Measurements from ENCODE around the gene UNC13D. TPM values are rescaled to one million over a fixed set of nuclear protein-coding genes. Genes with fewer than 3 reads are reported as not detected.

UNC13D gene
- total RNA-seq, 2 donors from 2014 or later, result 270 to 289 TPM

DNA sequence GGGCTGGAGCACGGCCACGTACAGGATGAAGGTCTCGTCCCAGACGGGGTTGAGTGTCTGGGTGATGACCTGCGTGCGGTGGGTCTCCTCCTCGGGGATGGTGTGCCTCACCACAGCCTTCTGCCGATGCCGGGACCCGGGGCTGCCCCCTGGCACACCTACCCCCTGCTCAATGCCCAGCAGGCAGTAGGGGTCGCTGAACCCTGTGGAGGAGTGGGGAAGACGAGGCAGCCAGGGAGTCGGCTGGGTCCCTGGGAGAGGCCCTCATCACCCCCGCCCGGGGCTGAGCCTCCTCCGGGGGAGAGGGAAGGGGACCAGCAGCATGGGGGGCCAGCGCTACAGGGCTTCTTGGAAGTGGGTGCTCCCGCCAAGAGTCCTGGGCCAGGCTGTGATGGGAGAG, 1.8 kb downstream of the UNC13D start:
- H3K27ac Mint-ChIP-seq, result peak overlapping the region; percentile 23 to 58
- DNase-seq (ENCODE audit: low spot score), result no peak
- no peaks in the 10 kb centered on the region for H3K9me3 Mint-ChIP-seq
- H3K36me3 Mint-ChIP-seq, result no peaks in the 10 kb centered on the region
- ATAC-seq, result no peak
- H3K4me1 Mint-ChIP-seq (ENCODE audit: low read depth in 2 of 2), result peaks cover 6 to 13% of the 10 kb centered on the region in 2 donors
- H3K4me3 Mint-ChIP-seq, result peak overlapping the region; percentile 89
- H3K27me3 Mint-ChIP-seq, result no peaks in the 10 kb centered on the region

DNA sequence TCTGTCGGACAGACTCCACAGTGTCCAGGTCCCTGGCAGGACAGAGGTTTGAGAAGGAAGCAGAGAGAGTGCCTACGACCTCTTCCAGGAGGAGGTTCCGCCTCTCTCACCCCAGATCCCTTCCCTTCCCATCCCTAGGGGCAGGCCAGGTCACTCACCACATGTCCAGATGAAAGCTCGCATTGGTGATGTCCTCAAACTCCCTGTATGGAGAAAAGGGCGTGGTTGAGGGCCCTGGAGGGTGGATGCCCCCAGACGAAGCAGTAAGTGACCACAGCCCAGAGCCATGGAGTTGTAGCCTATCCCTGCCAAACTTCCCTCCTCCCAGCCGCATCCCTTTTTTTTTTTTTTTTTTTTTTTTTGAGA, 3.4 kb downstream of the UNC13D start:
- no peaks in the 10 kb centered on the region for H3K9me3 Mint-ChIP-seq
- DNase-seq (ENCODE audit: low spot score) (no peak), ATAC-seq (no peak)
- H3K27me3 Mint-ChIP-seq, result no peaks in the 10 kb centered on the region
- peaks cover 6 to 13% of the 10 kb centered on the region in 2 donors for H3K4me1 Mint-ChIP-seq (ENCODE audit: low read depth in 2 of 2)
- H3K36me3 Mint-ChIP-seq, result no peaks in the 10 kb centered on the region
- H3K27ac Mint-ChIP-seq, result no peak overlapping the region
- no peak overlapping the region for H3K4me3 Mint-ChIP-seq

- Mint-ChIP-seq H3K4me1 (ENCODE audit: low read depth in 2 of 2) (peaks cover 2 to 9% of the 10 kb centered on the region in 2 donors), H3K4me3 (no peak overlapping the region), H3K36me3 (no peaks in the 10 kb centered on the region), H3K27ac (no peak overlapping the region), H3K27me3 (no peaks in the 10 kb centered on the region), H3K9me3 (no peaks in the 10 kb centered on the region)
- DNase-seq (ENCODE audit: low spot score) (no peak), ATAC-seq (no peak)
Measured at GRCh38 chr17:75839942-75840798, 4.0 kb downstream of the UNC13D start.

DNA sequence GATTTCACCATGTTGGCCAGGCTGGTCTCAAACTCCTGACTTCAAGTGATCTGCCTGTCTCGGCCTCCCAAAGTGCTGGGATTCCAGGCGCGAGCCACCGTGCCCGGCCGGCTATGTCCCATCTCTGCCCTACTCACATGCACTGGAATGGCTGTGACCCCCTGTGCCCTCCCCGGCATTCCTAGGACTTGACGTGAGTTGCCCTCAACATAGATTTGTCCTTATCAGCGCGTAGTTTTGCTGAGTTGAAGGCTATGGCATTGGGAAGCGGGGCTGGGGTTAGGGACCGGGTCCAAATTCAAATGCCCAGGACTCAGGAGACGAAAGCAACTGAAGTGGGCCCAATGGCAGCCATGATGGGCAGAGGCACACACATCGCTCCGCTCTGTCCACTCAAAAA, 5.8 kb downstream of the UNC13D start:
- no peak overlapping the region for H3K27ac Mint-ChIP-seq
- no peaks in the 10 kb centered on the region for H3K27me3 Mint-ChIP-seq
- no peak overlapping the region for H3K4me3 Mint-ChIP-seq
- DNase-seq (ENCODE audit: low spot score) (no peak), ATAC-seq (no peak)
- no peaks in the 10 kb centered on the region for H3K9me3 Mint-ChIP-seq
- no peaks in the 10 kb centered on the region for H3K36me3 Mint-ChIP-seq
- peaks cover 11 to 20% of the 10 kb centered on the region in 2 donors for H3K4me1 Mint-ChIP-seq (ENCODE audit: low read depth in 2 of 2)

- no peak overlapping the region for H3K27ac Mint-ChIP-seq
- no peaks in the 10 kb centered on the region for H3K36me3 Mint-ChIP-seq
- ATAC-seq (no peak), DNase-seq (ENCODE audit: low spot score) (no peak)
- no peak overlapping the region for H3K4me3 Mint-ChIP-seq
- no peaks in the 10 kb centered on the region for H3K9me3 Mint-ChIP-seq
- H3K4me1 Mint-ChIP-seq (ENCODE audit: low read depth in 2 of 2), result peaks cover 16 to 24% of the 10 kb centered on the region in 2 donors
- no peaks in the 10 kb centered on the region for H3K27me3 Mint-ChIP-seq
Measured at GRCh38 chr17:75837899-75838298, 6.3 kb downstream of the UNC13D start.

DNA sequence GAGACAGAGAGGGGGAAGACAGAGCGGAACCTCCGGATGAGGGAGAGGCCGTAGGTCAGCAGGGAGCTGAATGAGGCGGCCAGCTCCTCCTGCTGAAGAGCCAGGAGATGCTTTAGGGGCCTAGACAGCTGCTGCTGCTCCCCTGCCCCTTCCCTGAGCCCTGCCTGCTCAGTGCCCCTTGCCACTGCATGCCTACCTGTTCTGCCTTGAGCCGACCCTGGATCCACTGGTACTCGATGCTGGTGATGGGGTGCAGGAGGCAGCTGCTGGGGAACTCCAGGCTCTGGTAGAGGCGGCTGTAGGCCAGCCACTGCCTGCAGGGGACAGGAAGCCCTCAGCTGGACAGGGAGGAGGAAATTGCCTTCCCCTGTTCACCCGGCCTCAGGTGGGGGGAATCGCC, 7.6 kb downstream of the UNC13D start:
- ATAC-seq (no peak), DNase-seq (ENCODE audit: low spot score) (no peak)
- Mint-ChIP-seq H3K4me1 (ENCODE audit: low read depth in 2 of 2) (peaks cover 25 to 27% of the 10 kb centered on the region in 2 donors), H3K27me3 (no peaks in the 10 kb centered on the region), H3K36me3 (peaks cover 5% of the 10 kb centered on the region), H3K9me3 (no peaks in the 10 kb centered on the region), H3K27ac (no peak overlapping the region), H3K4me3 (no peak overlapping the region)

DNA sequence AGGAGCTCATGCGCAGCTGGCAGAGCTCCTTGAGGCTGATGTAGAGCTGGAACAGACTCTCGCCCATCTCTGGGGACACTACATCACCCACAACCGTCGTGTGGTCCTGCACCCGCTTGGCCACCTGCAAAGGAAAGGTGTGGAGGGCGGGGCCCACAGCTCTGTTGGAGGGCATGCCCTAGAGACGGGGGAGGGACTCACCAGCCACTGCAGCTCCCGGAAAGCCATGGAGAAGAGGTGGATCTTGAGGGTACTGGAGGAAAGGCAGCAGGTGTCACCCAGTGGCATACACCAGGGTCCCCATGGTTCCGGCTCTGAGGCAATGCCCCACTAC, 8.6 kb downstream of the UNC13D start:
- H3K36me3 Mint-ChIP-seq, result peaks cover 5% of the 10 kb centered on the region
- no peak overlapping the region for H3K27ac Mint-ChIP-seq

GRCh38 chr17:75834928-75835653, 9.1 kb downstream of the UNC13D start:
- no peak for DNase-seq (ENCODE audit: low spot score)
- no peaks in the 10 kb centered on the region for H3K9me3 Mint-ChIP-seq
- H3K36me3 Mint-ChIP-seq, result peaks cover 5% of the 10 kb centered on the region
- ATAC-seq, result no peak
- H3K4me1 Mint-ChIP-seq (ENCODE audit: low read depth in 2 of 2), result peaks cover 25 to 29% of the 10 kb centered on the region in 2 donors
- H3K27ac Mint-ChIP-seq, result peak overlapping the region; percentile 71 to 89
- no peak overlapping the region for H3K4me3 Mint-ChIP-seq
- H3K27me3 Mint-ChIP-seq, result no peaks in the 10 kb centered on the region

More for the DNA sequence above, 8.6 kb downstream of the UNC13D start:
- Mint-ChIP-seq H3K9me3 (no peaks in the 10 kb centered on the region), H3K4me1 (ENCODE audit: low read depth in 2 of 2) (peaks cover 25 to 27% of the 10 kb centered on the region in 2 donors), H3K4me3 (no peak overlapping the region), H3K27me3 (no peaks in the 10 kb centered on the region)
- DNase-seq (ENCODE audit: low spot score), result no peak
- no peak for ATAC-seq

DNA sequence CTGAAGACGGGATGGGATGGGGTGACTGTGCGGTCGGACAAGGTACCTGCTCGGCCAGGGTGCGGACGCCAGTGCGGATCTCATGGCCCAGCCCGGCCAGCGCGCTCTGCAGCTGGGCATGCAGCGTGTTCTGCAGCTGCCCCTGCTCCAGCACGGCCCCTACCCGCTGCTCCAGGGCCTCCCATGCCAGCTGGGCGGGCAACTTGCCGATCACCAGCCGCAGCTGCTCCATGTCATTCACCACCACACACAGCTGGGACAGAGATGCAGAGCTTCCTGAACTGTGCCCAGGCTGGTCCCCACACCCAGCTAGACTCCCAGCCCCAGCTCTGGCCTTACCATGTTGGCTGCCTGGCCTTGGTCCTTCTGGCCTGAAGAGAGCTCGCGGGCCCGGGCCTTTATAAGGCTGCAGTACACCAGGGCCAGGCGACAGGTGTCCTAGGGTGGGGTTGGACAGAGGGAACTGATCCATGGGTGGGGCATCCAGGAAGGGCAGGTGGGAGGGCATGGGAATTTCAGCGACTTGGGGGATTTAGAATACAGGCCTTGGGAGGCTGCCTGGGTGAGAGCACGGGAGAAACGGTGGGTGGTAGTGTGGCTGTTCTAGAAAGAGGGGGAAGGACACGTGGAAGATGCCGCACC, 9.8 kb downstream of the UNC13D start:
- peaks cover 5% of the 10 kb centered on the region for H3K36me3 Mint-ChIP-seq
- peak overlapping the region; percentile 71 to 89 for H3K27ac Mint-ChIP-seq
- peaks cover 25 to 29% of the 10 kb centered on the region in 2 donors for H3K4me1 Mint-ChIP-seq (ENCODE audit: low read depth in 2 of 2)
- ATAC-seq (no peak), DNase-seq (ENCODE audit: low spot score) (no peak)
- no peak overlapping the region for H3K4me3 Mint-ChIP-seq
- no peaks in the 10 kb centered on the region for H3K9me3 Mint-ChIP-seq
- no peaks in the 10 kb centered on the region for H3K27me3 Mint-ChIP-seq

DNA sequence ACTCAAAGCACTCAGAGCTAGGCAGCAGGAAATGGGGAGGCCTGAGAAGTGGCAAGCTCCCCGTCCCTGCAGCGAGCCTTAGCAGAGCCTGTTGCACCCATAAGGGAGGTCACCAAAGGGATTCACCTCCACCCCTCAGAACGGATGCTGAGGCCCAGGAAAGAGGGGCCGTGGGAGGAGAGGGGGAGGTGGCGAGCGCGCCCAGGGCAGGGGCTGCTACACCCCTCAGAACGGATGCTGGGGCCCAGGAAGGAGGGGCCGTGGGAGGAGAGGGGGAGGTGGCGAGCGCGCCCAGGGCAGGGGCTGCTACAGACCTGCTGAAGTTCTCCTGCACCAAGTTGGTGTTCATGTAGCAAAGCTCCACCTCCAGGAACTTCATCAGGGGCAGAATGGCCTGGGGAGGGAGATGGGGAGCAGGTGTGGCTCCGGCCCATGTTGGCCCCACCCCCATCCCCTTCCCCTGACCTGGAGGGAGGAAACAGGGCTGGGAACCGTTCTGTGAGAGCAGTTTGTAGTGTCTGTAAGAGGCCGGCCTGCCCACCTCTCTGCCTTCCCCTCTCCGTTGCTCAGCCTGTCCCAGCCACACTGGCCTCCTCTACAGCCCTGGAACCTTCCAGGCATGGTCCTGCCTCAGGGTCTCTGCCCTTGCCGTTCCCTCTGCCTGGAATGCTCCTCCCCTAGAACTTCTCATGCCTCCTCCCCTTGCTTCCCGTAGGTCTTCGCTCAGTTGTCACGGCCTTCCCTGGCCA, 11.4 kb downstream of the UNC13D start:
- peaks cover 5% of the 10 kb centered on the region for H3K36me3 Mint-ChIP-seq
- peak overlapping the region; percentile 71 to 89 for H3K27ac Mint-ChIP-seq
- H3K4me1 Mint-ChIP-seq (ENCODE audit: low read depth in 2 of 2), result peaks cover 25 to 32% of the 10 kb centered on the region in 2 donors
- H3K27me3 Mint-ChIP-seq, result no peaks in the 10 kb centered on the region
- peak; percentile 40 to 50 for ATAC-seq
- H3K4me3 Mint-ChIP-seq, result peak overlapping the region; percentile 74
- no peaks in the 10 kb centered on the region for H3K9me3 Mint-ChIP-seq
- DNase-seq (ENCODE audit: low spot score), result no peak

DNA sequence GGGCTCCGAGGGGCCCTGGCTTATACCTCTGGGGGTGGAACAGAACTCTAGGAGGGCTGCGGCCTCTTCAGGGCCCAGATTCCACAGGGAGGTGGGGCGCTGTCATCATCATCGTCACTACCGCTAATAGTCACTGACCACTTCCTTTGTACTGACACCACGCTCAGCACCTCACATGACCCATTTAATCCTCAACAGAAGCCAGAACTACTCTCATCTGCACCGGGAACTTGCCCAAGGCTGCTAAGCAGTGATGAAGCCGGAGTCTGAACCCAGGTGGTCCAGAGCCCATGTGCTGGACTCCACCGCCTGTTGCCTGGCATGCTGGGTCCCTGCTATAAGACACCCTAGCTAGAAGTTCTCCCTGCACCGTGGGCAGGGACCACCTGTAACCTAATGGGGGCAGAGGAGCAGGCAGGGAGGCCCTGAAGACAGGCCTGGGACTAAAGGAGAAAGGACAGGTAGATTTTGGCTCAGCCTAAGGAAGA, 12.0 kb downstream of the UNC13D start:
- H3K36me3 Mint-ChIP-seq, result peaks cover 5% of the 10 kb centered on the region
- H3K4me3 Mint-ChIP-seq, result peak overlapping the region; percentile 74
- peak overlapping the region; percentile 71 to 89 for H3K27ac Mint-ChIP-seq
- DNase-seq (ENCODE audit: low spot score) (peak; percentile 80), ATAC-seq (peak; percentile 81 to 86)
- H3K27me3 Mint-ChIP-seq, result no peaks in the 10 kb centered on the region
- H3K4me1 Mint-ChIP-seq (ENCODE audit: low read depth in 2 of 2), result peaks cover 25 to 33% of the 10 kb centered on the region in 2 donors
- H3K9me3 Mint-ChIP-seq, result no peaks in the 10 kb centered on the region

DNA sequence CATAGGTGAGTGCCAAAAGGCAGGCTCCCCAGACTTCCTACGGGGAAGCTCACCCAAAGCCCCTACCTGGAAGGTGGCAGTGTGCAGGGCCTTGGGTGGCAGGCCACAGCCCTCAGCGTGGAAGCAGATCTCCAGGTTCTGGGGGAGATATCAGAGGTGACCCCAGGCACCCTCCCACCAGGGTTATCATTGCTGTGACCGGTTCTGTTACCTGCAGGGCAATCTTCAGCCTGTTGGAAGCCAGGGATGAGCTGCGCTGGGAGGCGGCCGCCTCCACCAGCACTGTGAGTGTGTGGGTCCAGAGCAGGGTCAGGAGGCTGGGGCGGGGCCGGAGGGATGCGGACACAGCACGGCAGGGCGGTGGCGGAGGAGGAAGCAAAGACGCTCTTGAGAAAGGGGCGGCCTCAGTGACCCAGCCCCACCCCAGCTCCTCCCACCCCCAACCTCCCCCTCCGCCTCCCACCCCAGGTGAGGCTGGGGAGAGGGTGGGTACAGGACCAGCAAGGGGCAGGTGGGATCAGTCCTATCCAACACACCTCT, 13.1 kb downstream of the UNC13D start:
- peaks cover 5% of the 10 kb centered on the region for H3K36me3 Mint-ChIP-seq
- no peak overlapping the region for H3K4me3 Mint-ChIP-seq
- no peaks in the 10 kb centered on the region for H3K27me3 Mint-ChIP-seq
- DNase-seq (ENCODE audit: low spot score) (no peak), ATAC-seq (no peak)
- H3K9me3 Mint-ChIP-seq, result no peaks in the 10 kb centered on the region
- peaks cover 25 to 37% of the 10 kb centered on the region in 2 donors for H3K4me1 Mint-ChIP-seq (ENCODE audit: low read depth in 2 of 2)
- H3K27ac Mint-ChIP-seq, result peak overlapping the region; percentile 54 to 89
